HL-60 (cell line): ENCODE data around the gene RAPGEF4.

Experiments used
- DNase-seq, 2 experiments: peaks; one replicate each; pipeline ENCODE4 v3.0.0-alpha.2; 2010 to 2020; ENCODE audit warnings: low read depth in 1 of 2, low spot score in 1 of 2
- H3K27ac ChIP-seq: fragments of 250-450 bp; sonication (Bioruptor Pico); replicated peaks from 2 replicates; pipeline ENCODE4 v1.5.1; 2020; ENCODE audit warnings: mild to moderate bottlenecking, moderate library complexity
- H3K27me3 ChIP-seq: fragments of 250-450 bp; sonication (Bioruptor Pico); 2 replicates; pipeline ENCODE4 v1.5.1; 2021; ENCODE audit warnings: mild to moderate bottlenecking, moderate library complexity; ENCODE audit not compliant: insufficient read depth, poor library complexity, severe bottlenecking
- H3K4me3 ChIP-seq: replicated peaks from 2 replicates; pipeline ENCODE4 v1.5.1; 2011; ENCODE audit warnings: mild to moderate bottlenecking, control low read depth, low read length; ENCODE audit not compliant: insufficient read depth
- CTCF ChIP-seq: IDR thresholded peaks from one replicate; pipeline ENCODE4 v1.5.1; 2011; ENCODE audit warnings: low read length, control low read depth, inconsistent platforms; ENCODE audit not compliant: insufficient read depth
- GABPA ChIP-seq: IDR thresholded peaks from 2 replicates; pipeline ENCODE4 v1.6.1; 2012; ENCODE audit warnings: low read depth
- POLR2AphosphoS5 ChIP-seq: IDR thresholded peaks from 2 replicates; pipeline ENCODE4 v1.6.1; 2012; ENCODE audit warnings: low read depth
- REST ChIP-seq: IDR thresholded peaks from 2 replicates; pipeline ENCODE4 v1.6.1; 2012; ENCODE audit warnings: low read depth; ENCODE audit not compliant: insufficient replicate concordance
- SPI1 ChIP-seq: IDR thresholded peaks from 2 replicates; pipeline ENCODE4 v1.6.1; 2012; ENCODE audit warnings: low read depth, mild to moderate bottlenecking, borderline replicate concordance

Gene RAPGEF4

GRCh38 chr2:173048522-173048896 lies 312.9 kb downstream of the RAPGEF4 start:
- DNase-seq = no peak
- Histone ChIP-seq H3K27ac (no peak overlapping the region), H3K27me3 (no peaks in the 10 kb centered on the region), H3K4me3 (no peak overlapping the region)
- TF ChIP-seq REST (no peak), POLR2AphosphoS5 (no peak), GABPA (no peak), SPI1 (no peak), CTCF (no peak)

GRCh38 chr2:173048897-173049661 lies 313.4 kb downstream of the RAPGEF4 start:
- TF ChIP-seq GABPA = no peak
- no peak for TF ChIP-seq REST
- TF ChIP-seq CTCF = no peak
- TF ChIP-seq SPI1 = no peak
- TF ChIP-seq POLR2AphosphoS5 = no peak
- peak; percentile 48 to 84 for DNase-seq
- Histone ChIP-seq H3K27me3 (no peaks in the 10 kb centered on the region), H3K4me3 (no peak overlapping the region), H3K27ac (0 out of 2 replicates have a peak overlapping the region, but pooled peaks have one; percentile 12)

- no peak for TF ChIP-seq CTCF
- TF ChIP-seq SPI1 = no peak
- TF ChIP-seq POLR2AphosphoS5 = no peak
- no peak for TF ChIP-seq GABPA
- TF ChIP-seq REST = no peak
- Histone ChIP-seq H3K27ac (no peak overlapping the region), H3K27me3 (no peaks in the 10 kb centered on the region), H3K4me3 (no peak overlapping the region)
- DNase-seq = no peak
Measured at GRCh38 chr2:173049831-173050230, 314.2 kb downstream of the RAPGEF4 start.
